Vagina (tissue), 2 donors: ENCODE measurements around the gene ACACA. TPM values are rescaled to one million over a fixed set of nuclear protein-coding genes. Genes with fewer than 3 reads are reported as not detected.

Experiments
- DNase-seq, 2 donors: peaks; one replicate each; pipeline ENCODE4 v3.0.0-alpha.2; 2017; ENCODE audit errors: extremely low spot score in 2 of 2
- H3K27ac ChIP-seq: fragments of 200-600 bp; sonication (generic); one replicate; pipeline ENCODE4 v1.5.1; 2019
- H3K27me3 ChIP-seq: fragments of 200-600 bp; sonication (generic); one replicate; pipeline ENCODE4 v1.5.1; 2019
- H3K36me3 ChIP-seq, 2 donors: fragments of 200-600 bp; sonication (generic); one replicate each; pipeline ENCODE4 v1.5.1; 2017 to 2019
- H3K4me1 ChIP-seq: fragments of 200-600 bp; sonication (generic); one replicate; pipeline ENCODE4 v1.5.1; 2019
- H3K4me3 ChIP-seq, 2 donors: fragments of 200-600 bp; sonication (generic); 1 replicate in 1 of 2; 2 replicates in 1 of 2; pipeline ENCODE4 v1.5.1; 2016 to 2019
- H3K9me3 ChIP-seq: fragments of 200-600 bp; sonication (generic); one replicate; pipeline ENCODE4 v1.5.1; 2019
- CTCF ChIP-seq, 3 experiments: fragments of 450-650 bp in 2 of 3; fragments of 200-600 bp in 1 of 3; sonication (generic) in 1 of 3; IDR thresholded peaks; one replicate each; pipeline ENCODE4 v1.5.1; 2017 to 2019; ENCODE audit warnings: antibody characterized with exemption in 3 of 3, mild to moderate bottlenecking in 2 of 3, moderate library complexity in 2 of 3
- POLR2A ChIP-seq, 2 donors: fragments of 450-650 bp; IDR thresholded peaks; one replicate each; pipeline ENCODE4 v1.6.1; 2017; ENCODE audit warnings: antibody characterized with exemption in 2 of 2, mild to moderate bottlenecking in 2 of 2, moderate library complexity in 2 of 2
- POLR2AphosphoS5 ChIP-seq, 2 donors: sonication (generic); formaldehyde crosslinking; IDR thresholded peaks; one replicate each; pipeline ENCODE4 v1.9.0; 2017; ENCODE audit warnings: antibody characterized with exemption in 2 of 2, mild to moderate bottlenecking in 2 of 2, low read depth in 1 of 2; ENCODE audit not compliant: insufficient read depth in 1 of 2
- intact Hi-C: fragments of 100-400 bp; cut with DNase I; formaldehyde crosslinking; loops from one replicate; pipeline ENCODE4 v1.15.1; 2023
- total RNA-seq: library from RNA; depleted of rRNA; stranded (reverse); fragments of >200 nt; gene quantifications from one replicate; pipeline ENCODE4 v1.2.3, GENCODE V29; 2016

ACACA gene
- total RNA-seq, 1 donor from 2014 or later, result 44.7 TPM

- Histone ChIP-seq H3K9me3 (no peaks in the 10 kb centered on the region), H3K27ac (no peak overlapping the region), H3K36me3 (no peaks in the 10 kb centered on the region), H3K4me1 (peaks cover 7% of the 10 kb centered on the region), H3K27me3 (no peaks in the 10 kb centered on the region), H3K4me3 (no peak overlapping the region)
- intact Hi-C loops, result no loop called here
- TF ChIP-seq POLR2AphosphoS5 (IDR thresholded peaks at IDR 0.05; ENCODE audit: insufficient read depth in 1 of 2, low read depth in 1 of 2), result no peak
- TF ChIP-seq CTCF (IDR thresholded peaks at IDR 0.05), result no peak
- TF ChIP-seq POLR2A (IDR thresholded peaks at IDR 0.05), result no peak
- no peak for DNase-seq
These were observed 340.9 kb downstream of the ACACA start for GRCh38 chr17:37065486-37066321.

GRCh38 chr17:37064956-37065355 lies 341.7 kb downstream of the ACACA start:
- intact Hi-C loops, result no loop called here
- TF ChIP-seq POLR2A (IDR thresholded peaks at IDR 0.05), result no peak
- no peak for TF ChIP-seq CTCF (IDR thresholded peaks at IDR 0.05)
- no peak for TF ChIP-seq POLR2AphosphoS5 (IDR thresholded peaks at IDR 0.05; ENCODE audit: insufficient read depth in 1 of 2, low read depth in 1 of 2)

GRCh38 chr17:37064206-37064605 lies 342.4 kb downstream of the ACACA start:
- intact Hi-C loops, result no loop called here
- TF ChIP-seq POLR2A (IDR thresholded peaks at IDR 0.05) (no peak), POLR2AphosphoS5 (IDR thresholded peaks at IDR 0.05; ENCODE audit: insufficient read depth in 1 of 2, low read depth in 1 of 2) (no peak), CTCF (IDR thresholded peaks at IDR 0.05) (no peak)
- no peak for DNase-seq
- no peak overlapping the region for H3K27ac ChIP-seq
- no peaks in the 10 kb centered on the region for H3K9me3 ChIP-seq
- H3K27me3 ChIP-seq, result no peaks in the 10 kb centered on the region
- H3K4me1 ChIP-seq, result peaks cover 7% of the 10 kb centered on the region
- H3K36me3 ChIP-seq, result no peaks in the 10 kb centered on the region
- no peak overlapping the region for H3K4me3 ChIP-seq

More at GRCh38 chr17:37064956-37065355, 341.7 kb downstream of the ACACA start:
- no peak for DNase-seq
- no peaks in the 10 kb centered on the region for H3K36me3 ChIP-seq
- H3K9me3 ChIP-seq, result no peaks in the 10 kb centered on the region
- no peak overlapping the region for H3K4me3 ChIP-seq
- peaks cover 7% of the 10 kb centered on the region for H3K4me1 ChIP-seq
- H3K27me3 ChIP-seq, result no peaks in the 10 kb centered on the region
- no peak overlapping the region for H3K27ac ChIP-seq

- no peaks in the 10 kb centered on the region for H3K9me3 ChIP-seq
- no peak overlapping the region for H3K27ac ChIP-seq
- no peak overlapping the region for H3K4me3 ChIP-seq
- H3K4me1 ChIP-seq, result no peaks in the 10 kb centered on the region
- intact Hi-C loops, result no loop called here
- TF ChIP-seq POLR2A (IDR thresholded peaks at IDR 0.05) (no peak), CTCF (IDR thresholded peaks at IDR 0.05) (no peak), POLR2AphosphoS5 (IDR thresholded peaks at IDR 0.05; ENCODE audit: insufficient read depth in 1 of 2, low read depth in 1 of 2) (no peak)
- H3K36me3 ChIP-seq, result peaks cover 0 to 1% of the 10 kb centered on the region in 2 donors
- no peak for DNase-seq
- no peaks in the 10 kb centered on the region for H3K27me3 ChIP-seq
These were observed 344.6 kb downstream of the ACACA start for GRCh38 chr17:37062021-37062420.

GRCh38 chr17:37060928-37061327 lies 345.7 kb downstream of the ACACA start:
- no peak for TF ChIP-seq POLR2A (IDR thresholded peaks at IDR 0.05)
- TF ChIP-seq POLR2AphosphoS5 (IDR thresholded peaks at IDR 0.05; ENCODE audit: insufficient read depth in 1 of 2, low read depth in 1 of 2), result no peak
- TF ChIP-seq CTCF (IDR thresholded peaks at IDR 0.05), result no peak
- intact Hi-C loops, result no loop called here
- Histone ChIP-seq H3K4me3 (no peak overlapping the region), H3K4me1 (no peaks in the 10 kb centered on the region), H3K9me3 (no peaks in the 10 kb centered on the region), H3K27ac (no peak overlapping the region), H3K27me3 (no peaks in the 10 kb centered on the region), H3K36me3 (peaks cover 0 to 7% of the 10 kb centered on the region in 2 donors)
- DNase-seq, result no peak
